ENCODE results near the gene TAAR6.

GRCh38 chr6:132592855-132593254 is 22.7 kb downstream of the TAAR6 start:
- no peak for TF ChIP-seq CTCF (IDR thresholded peaks at IDR 0.05 in 8 of 11, conservative IDR thresholded peaks at IDR 0.05 in 3 of 11)
- no peak for TF ChIP-seq POLR2A (IDR thresholded peaks at IDR 0.05)
